HG03521 (cell line): ENCODE data around the gene DHRS9.
A peak's percentile ranks its signal among the peaks of the same experiment; 100 is the strongest.
"Not testable (repeated sequence)": the region's sequence is repeated elsewhere in the genome, so short reads cannot be mapped to it uniquely, and the experiment has no call there.

Experiments used
- ATAC-seq: cut with Tn5 transposase; IDR thresholded peaks from one replicate; pipeline ENCODE4 v1.9.1; 2021; ENCODE audit warnings: mild to moderate bottlenecking, moderate library complexity; ENCODE audit not compliant: unreplicated experiment

DHRS9 gene

GRCh38 chr2:169069341-169069740 lies at the start of gene DHRS9:
Gene DHRS9, plus strand, starts transcription at chr2:169069563. Its CDS starts 12,019 bp downstream, at chr2:169081582.
- no peak for ATAC-seq

DNA sequence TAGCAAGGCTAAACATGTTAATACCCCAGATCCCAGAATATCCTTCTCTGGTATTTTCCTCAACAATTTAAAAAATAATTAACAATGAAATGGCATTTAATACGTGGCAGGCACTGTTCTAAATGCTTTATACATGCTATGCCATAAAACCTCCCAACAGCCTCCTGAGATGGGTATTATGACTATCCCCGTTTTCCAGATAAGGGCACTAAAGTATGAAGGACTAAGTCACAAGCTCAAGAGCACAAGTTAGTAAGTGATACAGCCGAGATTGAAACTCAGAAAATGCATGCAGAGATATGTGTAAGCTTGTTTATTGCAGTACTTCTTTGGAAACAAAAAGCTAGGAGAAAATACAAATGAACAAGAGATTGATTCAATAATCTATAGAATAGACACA lies 46.2 kb upstream of the DHRS9 start:
- ATAC-seq, result no peak

- no peak for ATAC-seq
Measured at GRCh38 chr2:169026056-169026455, 43.3 kb upstream of the DHRS9 start.

- ATAC-seq, result no peak
Measured at GRCh38 chr2:169027234-169027633, 42.1 kb upstream of the DHRS9 start.

DNA sequence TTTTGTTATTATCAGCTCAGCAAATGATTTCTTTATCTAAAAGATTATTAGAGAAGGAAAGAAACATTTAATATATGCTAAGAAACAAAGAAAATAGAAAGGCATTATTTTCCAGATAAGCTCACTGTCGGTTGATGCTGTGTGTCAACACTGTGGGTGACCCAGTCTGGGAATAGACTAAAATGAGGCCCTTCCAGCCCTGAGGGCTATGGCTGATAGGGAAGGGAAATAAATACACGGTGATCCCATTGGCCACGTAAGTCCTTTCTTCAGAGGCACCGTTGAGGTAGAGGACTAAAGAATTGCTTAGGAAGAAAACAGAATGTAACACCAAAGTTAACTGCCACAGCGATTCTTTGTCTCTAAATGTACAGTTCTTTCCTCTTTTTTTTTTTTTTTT lies 40.0 kb upstream of the DHRS9 start:
- no peak for ATAC-seq

DNA sequence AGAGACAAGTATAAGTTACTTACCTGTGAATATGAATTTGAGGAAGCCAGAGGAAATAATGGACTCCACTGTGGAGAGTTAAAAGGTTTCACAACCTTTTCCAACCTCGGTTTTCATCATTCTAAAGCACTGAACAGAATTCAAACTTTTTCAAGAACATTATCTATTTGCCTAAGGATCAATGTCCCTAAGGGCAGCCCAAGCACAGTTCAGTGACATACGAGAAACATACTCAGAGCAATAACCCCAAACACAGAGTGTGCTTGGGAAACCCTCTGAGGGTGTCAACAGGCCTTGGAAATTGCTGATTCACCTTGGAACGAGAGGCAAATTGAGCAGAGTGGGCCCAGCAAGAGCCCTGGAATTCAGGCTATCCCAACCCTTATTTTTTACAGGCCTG lies 38.2 kb upstream of the DHRS9 start, which contains the start of gene ABCB11:
ABCB11 (minus strand) TSS at position 123 of the 400 bp plus-strand sequence. CDS start 13,199 bp downstream, outside the sequence.
- ATAC-seq, result no peak

- no peak for ATAC-seq
Measured at GRCh38 chr2:169034256-169034655, 35.1 kb upstream of the DHRS9 start.

GRCh38 chr2:169034984-169035544 lies 34.3 kb upstream of the DHRS9 start:
- ATAC-seq, result no peak

- ATAC-seq, result no peak
Measured at GRCh38 chr2:169035887-169036286, 33.5 kb upstream of the DHRS9 start.

DNA sequence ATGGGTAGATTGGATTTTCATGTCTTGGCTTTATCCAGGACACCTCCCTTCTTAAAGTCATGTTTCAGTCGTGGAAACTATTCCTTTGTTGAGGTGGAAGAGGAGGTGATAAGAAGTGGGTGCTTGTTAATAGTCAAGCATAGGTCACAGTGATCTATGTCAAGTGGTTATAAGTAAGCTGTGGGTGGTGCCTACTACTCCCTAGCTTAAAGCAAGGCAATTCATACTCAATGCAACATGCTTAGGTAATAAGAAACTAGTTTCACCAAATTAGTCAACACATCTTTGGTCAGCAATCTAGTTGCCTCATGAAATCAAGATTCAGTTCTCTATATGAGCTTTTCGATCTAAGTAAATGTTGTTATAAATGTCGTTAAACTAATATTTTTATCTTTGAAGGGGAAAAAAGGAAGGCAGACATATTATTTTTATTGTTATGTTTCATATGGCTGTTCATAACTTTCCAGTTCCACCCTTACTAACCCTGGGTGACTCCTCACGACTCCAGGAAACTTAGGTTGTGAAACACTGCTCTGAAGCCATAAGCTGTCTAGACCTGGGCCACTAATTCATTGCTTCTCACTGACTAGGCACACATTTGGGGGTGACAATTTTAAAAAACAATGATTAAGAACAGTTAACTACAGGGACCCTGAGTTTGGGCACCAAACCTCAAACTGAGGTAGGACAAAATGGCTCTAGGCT lies 32.5 kb upstream of the DHRS9 start:
- peak; percentile 41 for ATAC-seq

- no peak for ATAC-seq
Measured at GRCh38 chr2:169038338-169038757, 31.0 kb upstream of the DHRS9 start.

GRCh38 chr2:169039702-169040101 lies 29.7 kb upstream of the DHRS9 start:
- ATAC-seq, result no peak

DNA sequence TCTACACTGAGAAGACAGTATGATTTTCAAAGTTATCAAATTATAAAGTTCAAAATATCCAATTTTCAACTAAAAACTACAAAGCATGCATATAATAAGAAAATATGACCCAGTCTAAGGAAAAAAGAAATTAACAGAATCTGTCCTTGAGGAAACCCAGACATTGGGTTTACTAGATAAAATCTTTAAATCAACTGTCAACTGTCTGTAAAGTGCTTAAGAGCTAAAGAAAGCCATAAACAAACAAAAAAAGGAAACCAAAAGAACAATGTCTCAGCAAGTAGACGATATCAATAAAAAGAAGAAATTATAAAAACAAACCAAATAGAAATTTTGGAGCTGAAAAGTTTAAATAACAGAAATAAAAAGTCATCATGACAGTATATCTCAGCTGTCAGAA lies 27.8 kb upstream of the DHRS9 start:
- no peak for ATAC-seq

DNA sequence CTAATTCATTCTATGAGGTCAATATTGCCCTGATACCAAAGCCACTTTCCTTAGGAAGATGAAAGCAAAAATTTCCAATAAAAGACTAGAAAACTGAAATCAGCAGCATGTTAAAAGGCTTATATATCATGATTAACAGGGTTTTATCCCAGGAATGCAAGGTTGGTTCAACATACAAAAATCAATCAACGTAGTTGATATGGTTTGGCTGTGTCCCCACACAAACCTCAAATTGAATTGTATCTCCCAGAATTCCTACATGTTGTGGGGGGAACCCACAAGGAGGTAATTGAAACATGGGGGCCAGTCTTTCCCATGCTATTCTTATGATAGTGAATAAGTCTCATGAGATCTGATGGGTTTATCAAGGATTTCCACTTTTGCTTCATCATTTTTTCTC lies 26.5 kb upstream of the DHRS9 start:
- ATAC-seq, result no peak

DNA sequence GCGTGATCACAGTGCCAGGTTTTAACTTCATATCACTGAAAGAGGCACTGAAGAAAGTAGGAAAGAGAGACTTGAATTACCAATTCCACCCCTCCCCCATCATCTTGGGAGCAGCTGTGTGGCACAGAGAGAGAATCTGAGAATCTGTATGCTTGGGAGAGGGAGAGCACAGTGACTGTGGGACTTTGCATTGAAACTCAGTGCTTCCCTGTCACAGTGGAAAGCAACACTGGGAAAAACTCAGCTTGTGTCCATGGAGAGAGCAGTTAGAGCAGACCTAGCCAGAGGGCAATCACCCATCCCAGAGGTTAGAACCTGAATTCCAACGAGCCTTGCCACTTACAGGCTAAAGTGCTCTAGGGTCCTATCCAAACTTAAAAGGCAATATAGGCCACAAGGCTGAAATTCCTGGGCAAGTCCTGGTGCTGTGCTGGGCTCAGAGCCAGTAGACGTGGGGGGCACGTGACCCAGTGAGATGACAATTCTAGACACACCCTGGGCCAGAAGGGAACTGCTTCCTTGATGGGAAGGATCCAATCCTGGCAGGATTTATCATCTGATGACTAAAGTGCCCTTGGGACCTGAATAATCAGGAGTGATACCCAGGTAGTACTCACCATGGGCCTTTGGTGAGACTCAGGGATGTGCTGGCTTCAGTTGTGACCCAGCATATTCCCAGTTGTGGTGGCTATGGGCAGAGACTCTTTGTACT lies 22.8 kb upstream of the DHRS9 start:
- ATAC-seq, result no peak

- ATAC-seq, result no peak
Measured at GRCh38 chr2:169047256-169048250, 21.8 kb upstream of the DHRS9 start.

- ATAC-seq, result no peak
Measured at GRCh38 chr2:169049142-169049541, 20.2 kb upstream of the DHRS9 start.

DNA sequence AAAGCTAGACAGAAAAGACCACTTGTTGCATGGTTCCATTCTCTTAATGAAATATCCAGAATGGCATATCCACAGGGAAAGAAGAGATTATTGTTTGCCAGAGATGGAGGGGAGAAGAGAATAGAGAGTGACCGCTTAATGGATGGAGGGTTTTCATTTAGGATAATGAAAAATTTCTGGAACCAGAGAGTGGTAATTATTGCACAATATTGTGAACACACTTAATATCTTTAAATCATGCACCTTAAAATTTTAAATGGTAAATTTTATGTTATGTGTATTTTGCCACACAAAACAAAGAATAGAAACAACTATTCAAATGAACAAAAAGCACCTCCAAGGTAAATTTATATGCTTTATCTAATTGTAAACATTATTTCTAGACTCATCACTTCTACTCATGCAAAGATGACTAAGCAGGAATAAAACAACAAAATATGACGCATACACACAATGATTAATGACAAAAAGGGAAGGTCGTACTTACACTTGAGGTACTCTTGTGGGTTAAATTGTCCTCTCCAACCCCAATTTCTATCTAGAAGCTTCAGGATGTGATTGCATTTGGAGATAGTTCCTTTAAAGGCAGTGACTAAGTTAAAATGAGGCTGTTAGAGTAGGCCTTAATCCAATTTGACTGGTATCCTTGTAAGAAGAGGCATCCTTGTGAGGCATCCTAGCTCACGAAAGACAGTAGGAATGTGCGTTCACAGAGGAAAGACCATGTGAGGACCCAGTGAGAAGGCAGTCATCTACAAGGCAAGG lies 18.7 kb upstream of the DHRS9 start:
- ATAC-seq, result no peak

DNA sequence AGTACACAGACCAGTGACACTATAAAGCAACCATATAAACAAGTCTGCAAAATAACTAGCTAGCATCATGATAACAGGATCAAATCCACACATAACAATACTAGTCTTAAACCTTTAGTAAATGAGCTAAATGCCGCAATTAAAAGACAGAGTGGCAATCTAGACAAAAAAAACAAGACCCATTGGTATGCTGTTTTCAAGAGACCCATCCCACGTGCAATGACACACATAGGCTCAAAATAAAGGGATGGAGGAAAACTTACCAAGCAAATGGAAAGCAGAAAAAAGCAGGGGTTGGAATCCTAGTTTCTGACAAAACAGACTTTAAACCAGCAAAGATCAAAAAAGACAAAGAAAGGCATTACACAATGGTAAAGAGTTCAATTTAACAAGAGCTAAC lies 14.8 kb upstream of the DHRS9 start:
- not testable (repeated sequence) for ATAC-seq

DNA sequence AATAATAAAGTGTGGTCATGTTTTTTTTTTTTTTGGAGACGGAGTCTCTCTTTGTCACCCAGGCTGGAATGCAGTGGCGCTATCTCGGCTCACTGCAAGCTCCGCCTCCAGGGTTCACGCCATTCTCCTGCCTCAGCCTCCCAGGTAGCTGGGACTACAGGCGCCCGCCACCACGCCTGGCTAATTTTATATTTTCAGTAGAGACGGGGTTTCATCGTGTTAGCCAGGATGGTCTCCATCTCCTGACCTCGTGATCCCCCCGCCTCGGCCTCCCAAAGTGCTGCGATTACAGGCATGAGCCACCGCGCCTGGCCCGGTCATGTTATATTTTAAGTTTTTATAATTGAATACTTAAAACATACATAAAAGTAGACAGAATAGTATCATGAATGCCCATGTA lies 5.2 kb upstream of the DHRS9 start:
- not testable (repeated sequence) for ATAC-seq
